PC-3 (cell line): ENCODE data around the gene KRTAP4-9. TPM values are rescaled to one million over a fixed set of nuclear protein-coding genes. Genes with fewer than 3 reads are reported as not detected.

Source experiments
- ATAC-seq: fragments of 200-7000 bp; cut with Tn5 transposase; 2 replicates; pipeline ENCODE4 v1.9.1; 2020; ENCODE audit warnings: mild to moderate bottlenecking, moderate library complexity
- BruUV-seq: library from RNA; stranded (reverse); fragments of 400-500 nt; replicated peaks from 2 replicates; lab custom pipeline; 2021; lab: Mats Ljungman, UMichigan
- CTCF ChIA-PET: fragments of 300-600 bp; sonication (Branson Sonifier 250); formaldehyde crosslinking; loops from one replicate; lab custom pipeline; 2022; ENCODE audit warnings: antibody characterized with exemption; lab: Charles Lee
- POLR2A ChIA-PET: fragments of 300-600 bp; sonication (Branson Sonifier 250); formaldehyde crosslinking; loops from one replicate; lab custom pipeline; 2022; ENCODE audit warnings: antibody characterized with exemption; ENCODE audit not compliant: unreplicated experiment; lab: Charles Lee
- DNase-seq: peaks from one replicate; pipeline ENCODE4 v3.0.0-alpha.2; 2015
- H2AFZ ChIP-seq: fragments of 300-600 bp; sonication (generic); 2 replicates; pipeline ENCODE4 v1.6.0; 2016; ENCODE audit warnings: antibody characterized with exemption, low read length
- H3F3A ChIP-seq: fragments of 300-600 bp; sonication (generic); one replicate; pipeline ENCODE4 v1.6.0; 2017; ENCODE audit warnings: antibody characterized with exemption, low read length, control low read depth, mild to moderate bottlenecking; ENCODE audit not compliant: unreplicated experiment
- H3K27ac ChIP-seq: fragments of 300-600 bp; sonication (generic); 2 replicates; pipeline ENCODE4 v1.5.1; 2016; ENCODE audit warnings: mild to moderate bottlenecking, low read length
- H3K27me3 ChIP-seq: fragments of 300-600 bp; sonication (generic); 2 replicates; pipeline ENCODE4 v1.6.1; 2016; ENCODE audit warnings: low read length, mixed read lengths
- H3K36me3 ChIP-seq: fragments of 300-600 bp; sonication (generic); 2 replicates; pipeline ENCODE4 v1.6.1; 2016; ENCODE audit warnings: low read depth, mixed run types, low read length, mixed read lengths
- H3K4me1 ChIP-seq: fragments of 300-600 bp; sonication (generic); 2 replicates; pipeline ENCODE4 v1.5.1; 2016; ENCODE audit warnings: low read length; ENCODE audit not compliant: insufficient read depth
- H3K4me2 ChIP-seq: fragments of 300-600 bp; sonication (generic); 2 replicates; pipeline ENCODE4 v1.6.0; 2016; ENCODE audit warnings: low read length
- H3K4me3 ChIP-seq: fragments of 300-600 bp; sonication (generic); 2 replicates; pipeline ENCODE4 v1.5.1; 2016; ENCODE audit warnings: mild to moderate bottlenecking, low read length, mixed read lengths
- H3K79me2 ChIP-seq: fragments of 300-600 bp; sonication (generic); 2 replicates; pipeline ENCODE4 v1.6.1; 2017; ENCODE audit warnings: low read length, mixed read lengths
- H3K9ac ChIP-seq: fragments of 300-600 bp; sonication (generic); 2 replicates; pipeline ENCODE4 v1.6.0; 2016; ENCODE audit warnings: mild to moderate bottlenecking, low read length
- H3K9me2 ChIP-seq: fragments of 300-600 bp; sonication (generic); replicated peaks from 2 replicates; pipeline ENCODE4 v1.6.1; 2016; ENCODE audit warnings: mixed run types, low read length, mixed read lengths
- H3K9me3 ChIP-seq: fragments of 300-600 bp; sonication (generic); 2 replicates; pipeline ENCODE4 v1.6.1; 2016; ENCODE audit warnings: low read length, mixed read lengths
- H4K20me1 ChIP-seq: fragments of 300-600 bp; sonication (generic); 2 replicates; pipeline ENCODE4 v1.6.1; 2016; ENCODE audit warnings: low read length, mixed read lengths
- EZH2 ChIP-seq: fragments of 300-600 bp; sonication (generic); IDR thresholded peaks from one replicate; pipeline ENCODE4 v1.6.1; 2017; ENCODE audit warnings: antibody characterized with exemption, mild to moderate bottlenecking, low read length; ENCODE audit not compliant: unreplicated experiment
- EZH2phosphoT487 ChIP-seq: fragments of 300-600 bp; sonication (generic); IDR thresholded peaks from 2 replicates; pipeline ENCODE4 v1.6.1; 2018; ENCODE audit warnings: mild to moderate bottlenecking, antibody characterized with exemption, low read length, borderline replicate concordance
- intact Hi-C: fragments of 100-400 bp; cut with micrococcal nuclease; formaldehyde crosslinking; loops from 2 replicates; pipeline ENCODE4 v1.9.0; 2023
- total RNA-seq: library from RNA; depleted of rRNA; stranded (reverse); fragments of >200 nt; gene quantifications from 2 replicates; pipeline ENCODE4 v1.2.3, GENCODE V29; 2014
- TF ChIP-seq, protein P1 (sequence below): fragments of 300-600 bp; sonication (generic); conservative IDR thresholded peaks from 2 replicates; pipeline ENCODE4 v1.5.1; 2017; ENCODE audit warnings: antibody characterized with exemption, low read depth, mild to moderate bottlenecking, low read length

KRTAP4-9 gene
- total RNA-seq, 1 experiment from 2014 or later: not detected

DNA sequence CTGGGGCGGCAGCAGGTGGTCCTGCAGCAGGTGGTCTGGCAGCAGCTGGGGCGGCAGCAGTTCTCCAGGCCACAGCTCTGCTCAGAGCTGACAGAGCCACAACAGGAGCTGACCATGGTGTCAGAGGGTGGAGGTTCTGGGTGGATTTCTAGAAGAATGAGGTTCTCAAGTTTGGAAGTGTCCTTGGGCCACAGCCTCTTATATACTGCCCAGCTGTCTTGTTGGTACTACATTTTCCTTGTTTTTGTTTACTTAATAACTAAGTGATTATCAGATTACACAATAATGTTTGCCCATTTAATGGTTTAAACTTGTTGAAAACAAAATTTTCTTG is 44.4 kb downstream of the KRTAP4-9 start, which contains the start of gene KRTAP4-5:
KRTAP4-5 (minus strand) TSS at position 174 of the 334 bp plus-strand sequence; CDS start at position 116, 58 bp downstream.
- no TSS peak for BruUV-seq
- no peak within 1 kb of the TSS for H3K4me2 ChIP-seq
- no peaks in the 10 kb centered on the region for H3K27me3 ChIP-seq
- H2AFZ ChIP-seq: no peak within 1 kb of the TSS
- intact Hi-C loops: no loop called here
- ChIA-PET POLR2A (interaction anchor here (0.7 kb wide), 1 partner anchor 248 kb away, joined by 3 read pairs; no protein-coding TSS in a partner anchor), CTCF (no interaction called here)
- no peaks in the 10 kb centered on the region for H4K20me1 ChIP-seq
- H3K27ac ChIP-seq: no peak within 1 kb of the TSS
- H3K79me2 ChIP-seq: no peaks in the 10 kb centered on the region
- DNase-seq (no peak), ATAC-seq (no peak)
- no peaks in the 10 kb centered on the region for H3K9me2 ChIP-seq
- TF ChIP-seq EZH2phosphoT487 (no peak), EZH2 (no peak)
- TF ChIP-seq, protein P1, sequence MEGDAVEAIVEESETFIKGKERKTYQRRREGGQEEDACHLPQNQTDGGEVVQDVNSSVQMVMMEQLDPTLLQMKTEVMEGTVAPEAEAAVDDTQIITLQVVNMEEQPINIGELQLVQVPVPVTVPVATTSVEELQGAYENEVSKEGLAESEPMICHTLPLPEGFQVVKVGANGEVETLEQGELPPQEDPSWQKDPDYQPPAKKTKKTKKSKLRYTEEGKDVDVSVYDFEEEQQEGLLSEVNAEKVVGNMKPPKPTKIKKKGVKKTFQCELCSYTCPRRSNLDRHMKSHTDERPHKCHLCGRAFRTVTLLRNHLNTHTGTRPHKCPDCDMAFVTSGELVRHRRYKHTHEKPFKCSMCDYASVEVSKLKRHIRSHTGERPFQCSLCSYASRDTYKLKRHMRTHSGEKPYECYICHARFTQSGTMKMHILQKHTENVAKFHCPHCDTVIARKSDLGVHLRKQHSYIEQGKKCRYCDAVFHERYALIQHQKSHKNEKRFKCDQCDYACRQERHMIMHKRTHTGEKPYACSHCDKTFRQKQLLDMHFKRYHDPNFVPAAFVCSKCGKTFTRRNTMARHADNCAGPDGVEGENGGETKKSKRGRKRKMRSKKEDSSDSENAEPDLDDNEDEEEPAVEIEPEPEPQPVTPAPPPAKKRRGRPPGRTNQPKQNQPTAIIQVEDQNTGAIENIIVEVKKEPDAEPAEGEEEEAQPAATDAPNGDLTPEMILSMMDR: no peak
- no peaks in the 10 kb centered on the region for H3K9me3 ChIP-seq
- H3K9ac ChIP-seq: no peak within 1 kb of the TSS
- H3K4me3 ChIP-seq: no peak within 1 kb of the TSS
- H3F3A ChIP-seq: no peaks in the 10 kb centered on the region
- no peaks in the 10 kb centered on the region for H3K36me3 ChIP-seq
- no peaks in the 10 kb centered on the region; the same call in 1 of the 2 replicates for H3K4me1 ChIP-seq

DNA sequence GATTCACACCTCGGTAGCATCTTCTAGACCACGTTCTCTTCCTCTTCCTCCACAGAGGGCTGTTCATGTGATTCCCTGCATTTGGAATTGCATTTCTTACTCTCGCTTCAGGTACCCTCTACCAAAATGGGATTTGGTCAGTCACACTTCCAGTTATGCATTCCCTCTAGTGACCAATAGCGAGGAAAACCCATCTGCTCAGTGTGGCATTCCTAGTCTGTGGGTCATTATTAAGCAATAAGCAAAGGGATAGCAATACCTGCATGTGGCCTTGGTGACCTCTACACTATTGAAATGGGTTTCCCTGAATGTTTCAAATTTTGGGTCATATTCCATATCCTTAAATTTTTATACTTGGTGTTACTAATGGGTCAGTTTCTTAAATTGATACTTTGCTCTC is 44.8 kb downstream of the KRTAP4-9 start:
- Histone ChIP-seq H3F3A (no peaks in the 10 kb centered on the region), H3K4me2 (no peak overlapping the region), H3K9me3 (no peaks in the 10 kb centered on the region), H3K36me3 (no peaks in the 10 kb centered on the region), H3K27me3 (no peaks in the 10 kb centered on the region), H2AFZ (no peak overlapping the region), H4K20me1 (no peaks in the 10 kb centered on the region), H3K4me3 (no peak overlapping the region), H3K9me2 (no peaks in the 10 kb centered on the region), H3K27ac (no peak overlapping the region), H3K79me2 (no peaks in the 10 kb centered on the region), H3K4me1 (no peaks in the 10 kb centered on the region; the same call in 1 of the 2 replicates), H3K9ac (no peak overlapping the region)
- DNase-seq (no peak), ATAC-seq (no peak)
- BruUV-seq: no TSS peak
- TF ChIP-seq EZH2 (no peak), EZH2phosphoT487 (no peak)
- TF ChIP-seq, protein P1: no peak
- intact Hi-C loops: no loop called here
- ChIA-PET CTCF (no interaction called here), POLR2A (interaction anchor here (0.6 kb wide), 1 partner anchor 46 kb away, joined by 3 read pairs; no protein-coding TSS in a partner anchor)

DNA sequence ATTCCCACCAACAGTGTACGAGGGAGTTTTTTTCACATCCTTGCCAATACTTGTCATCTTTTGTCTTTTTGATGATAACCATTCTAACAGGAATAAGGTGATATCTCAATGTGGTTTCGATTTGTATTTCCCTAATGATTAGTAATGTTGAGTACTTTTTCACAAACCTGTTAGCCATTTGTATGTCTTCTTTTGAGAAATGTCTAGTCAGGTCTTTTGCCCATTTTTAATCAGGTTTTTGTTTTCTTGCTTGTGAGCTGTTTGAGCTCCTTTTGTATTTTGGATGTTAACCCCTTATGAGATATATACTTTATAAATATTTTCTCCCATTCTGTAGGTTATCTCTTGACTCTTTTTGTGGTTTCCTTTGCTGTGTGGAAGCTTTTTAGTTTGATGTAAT is 46.3 kb downstream of the KRTAP4-9 start:
- Histone ChIP-seq H3K9me3 (no peaks in the 10 kb centered on the region), H2AFZ (no peak overlapping the region), H3K79me2 (no peaks in the 10 kb centered on the region), H4K20me1 (no peaks in the 10 kb centered on the region), H3K4me3 (no peak overlapping the region), H3K27me3 (no peaks in the 10 kb centered on the region), H3K9me2 (no peaks in the 10 kb centered on the region), H3K27ac (no peak overlapping the region), H3K36me3 (no peaks in the 10 kb centered on the region), H3F3A (no peaks in the 10 kb centered on the region), H3K9ac (no peak overlapping the region), H3K4me1 (no peaks in the 10 kb centered on the region; the same call in 1 of the 2 replicates), H3K4me2 (no peak overlapping the region)
- ATAC-seq: no peak
- CTCF ChIA-PET: no interaction called here
- BruUV-seq: no TSS peak
- POLR2A ChIA-PET: no interaction called here
- DNase-seq: no peak
- TF ChIP-seq EZH2phosphoT487 (no peak), EZH2 (no peak)
- TF ChIP-seq, protein P1: no peak
- intact Hi-C loops: no loop called here
